IPS DF 4.7 (cell line): ENCODE measurements around the gene COQ8A.

Experiments used
- DNase-seq: peaks from one replicate; pipeline ENCODE4 v3.0.0-alpha.2; 2013; ENCODE audit warnings: low spot score; ENCODE audit errors: extremely low read depth

Gene COQ8A

DNA sequence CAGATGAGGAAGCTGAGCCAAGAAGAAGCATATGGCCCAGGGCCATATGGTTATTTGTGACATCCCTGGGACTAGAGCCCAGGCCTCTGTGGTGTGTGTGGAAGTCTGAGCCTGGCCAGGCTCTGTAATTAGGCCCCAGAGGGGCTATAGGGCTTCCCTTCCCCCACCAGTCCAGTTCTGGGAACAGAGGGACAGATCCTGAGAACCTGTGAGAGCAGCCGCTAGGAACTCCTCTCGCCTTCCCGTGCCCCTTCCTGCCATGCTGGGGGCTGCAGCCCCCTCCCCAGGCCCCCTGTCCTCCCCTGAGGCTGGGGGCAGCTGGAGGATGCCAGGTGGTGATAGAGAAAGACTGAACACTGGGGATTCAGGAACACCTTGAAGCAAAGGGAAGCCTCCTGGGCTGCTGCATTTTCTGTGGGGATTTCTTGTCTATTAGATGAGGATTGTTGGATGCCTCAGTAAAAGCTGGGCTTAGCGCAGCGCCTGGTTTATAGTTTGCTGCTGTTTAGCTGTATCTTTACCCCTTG is 33.3 kb downstream of the COQ8A start:
- no peak for DNase-seq

DNA sequence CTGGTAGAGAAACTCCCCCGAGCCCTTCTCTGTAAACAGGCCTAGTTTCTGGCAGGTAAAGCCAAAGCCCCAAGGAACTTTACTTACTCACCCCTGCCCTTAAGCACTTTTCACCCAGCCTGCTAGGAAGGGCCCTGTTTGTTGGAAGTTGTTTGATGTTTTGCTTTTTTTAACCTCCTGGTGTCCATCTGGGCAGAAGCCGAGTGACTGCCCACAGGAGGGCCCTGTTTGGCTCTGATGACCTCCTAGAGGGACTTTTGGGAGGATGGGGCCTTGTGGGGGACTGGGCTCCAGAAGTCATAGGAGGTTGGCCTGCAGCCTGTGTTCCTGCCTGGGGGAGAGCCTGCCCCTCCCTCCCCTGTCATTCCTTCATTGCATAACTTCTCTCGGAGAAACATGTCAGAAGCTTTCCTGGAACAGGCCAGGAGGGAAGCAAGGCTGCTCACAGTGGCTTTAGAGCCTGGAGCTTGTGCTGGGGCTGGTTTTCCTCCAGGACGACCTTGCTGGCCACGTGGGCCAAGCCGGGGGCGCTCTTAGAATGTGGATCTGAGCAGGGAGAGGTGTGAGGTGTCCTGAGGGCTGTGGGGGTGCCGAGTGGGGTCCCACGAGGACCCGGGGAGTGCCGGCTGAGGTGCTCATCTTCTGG is 33.9 kb downstream of the COQ8A start:
- DNase-seq = no peak

DNA sequence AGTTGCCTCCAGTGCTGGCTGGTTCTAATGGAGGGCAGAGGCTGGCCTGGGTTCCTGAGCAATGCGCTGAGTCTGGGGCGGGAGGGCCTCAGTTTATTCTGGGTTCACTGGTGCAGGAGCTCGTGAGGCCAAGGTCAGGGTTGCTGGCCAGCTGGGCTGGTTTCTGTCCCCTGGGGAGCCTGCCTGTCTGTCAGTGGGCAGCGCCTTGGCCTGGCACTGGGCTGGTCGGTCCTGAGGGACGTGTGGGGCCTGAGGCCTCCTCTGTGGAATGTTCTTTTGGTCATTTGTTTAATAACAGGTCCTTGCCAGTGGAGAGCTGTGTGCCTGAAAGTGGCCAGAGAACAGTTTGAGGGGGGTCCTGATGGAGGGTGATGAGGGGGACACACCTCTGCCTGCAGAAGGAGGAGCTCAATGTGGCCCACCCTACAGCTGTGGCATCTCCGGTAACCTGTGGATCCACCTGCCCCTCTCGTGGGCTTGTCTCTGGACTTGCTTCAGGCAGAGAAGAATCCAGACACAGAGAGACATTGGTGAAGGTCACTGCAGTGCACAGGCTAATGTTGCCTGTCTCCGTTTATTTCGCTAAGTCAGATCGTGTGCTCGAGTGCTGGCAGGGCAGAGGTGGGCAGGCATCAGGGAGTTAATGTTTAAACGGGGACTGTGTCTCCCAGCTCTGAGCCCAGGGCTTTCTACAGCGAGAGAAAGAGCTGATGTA is 34.6 kb downstream of the COQ8A start:
- DNase-seq = no peak

DNA sequence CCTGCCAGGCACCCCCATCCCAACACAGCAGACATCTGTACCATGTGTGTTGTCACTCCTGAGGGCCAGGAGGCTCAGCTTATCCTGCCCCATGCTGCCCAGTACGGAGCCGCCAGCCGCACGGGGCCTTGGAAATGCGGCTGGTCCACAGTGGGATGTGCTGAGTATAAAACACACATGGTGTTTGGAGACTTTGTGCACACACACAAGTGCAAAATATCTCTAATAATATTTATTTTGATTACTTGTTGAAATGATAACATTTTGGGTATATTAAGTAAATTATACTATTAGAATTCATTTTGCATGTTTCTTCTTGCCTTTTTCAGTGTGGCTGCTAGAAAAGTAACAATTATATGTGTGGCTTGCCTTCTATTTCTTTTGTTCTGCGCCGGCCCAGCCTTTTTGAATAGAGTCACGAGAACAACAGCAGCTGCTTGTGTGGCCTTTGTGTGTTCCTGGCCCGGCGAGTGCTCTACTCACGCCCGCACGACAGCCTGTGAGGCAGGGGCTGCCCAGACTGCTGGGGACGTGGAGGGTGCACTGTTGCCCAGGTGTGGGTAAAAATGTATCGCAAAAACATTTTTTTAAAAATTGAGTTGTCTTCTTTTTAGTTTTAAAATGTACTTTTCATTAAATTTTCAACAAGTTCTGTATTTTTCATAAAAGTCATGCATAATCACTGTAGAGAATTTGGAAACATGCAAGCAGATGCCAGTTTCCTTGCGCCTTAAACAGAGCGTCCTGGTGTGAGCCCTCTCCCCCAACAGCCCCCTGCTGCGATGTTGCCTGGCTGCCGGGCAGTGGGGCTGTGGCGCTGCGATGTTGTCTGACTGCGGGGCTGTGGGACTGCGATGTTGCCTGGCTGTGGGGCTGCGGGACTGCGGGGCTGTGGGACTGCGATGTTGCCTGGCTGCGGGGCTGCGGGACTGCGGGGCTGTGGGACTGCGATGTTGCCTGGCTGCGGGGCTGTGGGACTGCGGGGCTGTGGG is 35.5 kb downstream of the COQ8A start:
- no peak for DNase-seq

DNA sequence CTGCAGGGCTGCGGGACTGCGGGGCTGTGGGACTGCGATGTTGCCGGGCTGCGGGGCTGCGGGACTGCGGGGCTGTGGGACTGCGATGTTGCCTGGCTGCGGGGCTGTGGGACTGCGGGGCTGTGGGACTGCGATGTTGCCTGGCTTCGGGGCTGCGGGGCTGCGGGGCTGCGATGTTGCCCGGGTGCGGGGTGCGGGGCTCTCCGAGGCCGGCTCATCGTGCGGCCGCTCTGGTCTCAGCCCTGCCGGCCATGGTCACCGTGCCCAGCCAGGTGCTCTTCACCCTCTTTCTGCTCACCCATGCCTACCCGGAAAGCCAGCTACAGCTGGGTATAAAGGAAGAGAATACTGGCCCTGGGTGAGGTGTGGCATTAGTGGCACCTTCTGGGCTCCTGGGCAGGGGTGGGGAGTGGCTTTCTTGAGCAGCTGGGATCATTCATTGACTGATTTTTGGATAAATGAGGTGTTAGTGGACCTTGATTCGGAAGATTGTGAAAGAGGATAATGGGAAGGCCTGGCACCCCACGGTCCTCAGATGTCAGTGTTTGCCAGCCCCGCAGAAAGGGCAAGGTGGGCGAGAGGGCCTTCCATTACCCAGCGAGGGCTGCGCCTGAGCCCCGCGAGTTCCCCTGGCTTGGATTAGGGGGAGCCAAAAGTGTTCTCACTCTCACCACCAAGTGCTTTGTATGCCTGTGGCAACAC is 36.3 kb downstream of the COQ8A start:
- DNase-seq = no peak

DNA sequence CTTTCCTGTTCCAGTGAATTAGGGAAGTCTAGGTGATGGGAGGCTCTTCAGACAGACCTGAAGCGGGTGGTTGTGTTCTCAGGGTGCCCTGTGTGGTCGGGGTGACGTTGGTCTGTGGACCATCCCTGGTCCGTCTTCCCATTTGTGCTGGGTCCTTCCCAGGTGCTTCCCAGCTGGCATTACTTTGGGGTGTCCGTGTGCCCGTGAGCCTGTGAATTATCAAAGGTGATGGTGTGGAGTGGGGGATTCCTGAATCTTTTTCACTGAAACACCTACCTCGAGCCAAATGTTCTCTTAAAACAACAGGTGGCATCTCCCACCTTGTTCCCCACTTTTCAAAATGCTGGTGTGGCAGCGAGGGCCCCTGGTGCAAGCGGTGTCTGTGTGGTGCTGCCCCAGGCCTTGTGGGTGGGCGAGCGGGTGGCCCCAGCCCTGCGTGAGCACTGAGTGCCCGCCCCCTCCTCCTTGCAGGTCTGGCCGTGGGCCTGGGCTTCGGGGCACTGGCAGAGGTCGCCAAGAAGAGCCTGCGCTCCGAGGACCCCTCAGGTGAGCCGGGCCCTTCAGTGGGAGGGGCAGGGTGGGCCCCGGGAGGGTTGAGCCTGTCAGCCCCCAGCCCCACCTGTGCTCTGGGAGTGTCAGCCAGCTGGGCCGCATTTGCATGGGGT is 37.0 kb downstream of the COQ8A start:
- DNase-seq = no peak

DNA sequence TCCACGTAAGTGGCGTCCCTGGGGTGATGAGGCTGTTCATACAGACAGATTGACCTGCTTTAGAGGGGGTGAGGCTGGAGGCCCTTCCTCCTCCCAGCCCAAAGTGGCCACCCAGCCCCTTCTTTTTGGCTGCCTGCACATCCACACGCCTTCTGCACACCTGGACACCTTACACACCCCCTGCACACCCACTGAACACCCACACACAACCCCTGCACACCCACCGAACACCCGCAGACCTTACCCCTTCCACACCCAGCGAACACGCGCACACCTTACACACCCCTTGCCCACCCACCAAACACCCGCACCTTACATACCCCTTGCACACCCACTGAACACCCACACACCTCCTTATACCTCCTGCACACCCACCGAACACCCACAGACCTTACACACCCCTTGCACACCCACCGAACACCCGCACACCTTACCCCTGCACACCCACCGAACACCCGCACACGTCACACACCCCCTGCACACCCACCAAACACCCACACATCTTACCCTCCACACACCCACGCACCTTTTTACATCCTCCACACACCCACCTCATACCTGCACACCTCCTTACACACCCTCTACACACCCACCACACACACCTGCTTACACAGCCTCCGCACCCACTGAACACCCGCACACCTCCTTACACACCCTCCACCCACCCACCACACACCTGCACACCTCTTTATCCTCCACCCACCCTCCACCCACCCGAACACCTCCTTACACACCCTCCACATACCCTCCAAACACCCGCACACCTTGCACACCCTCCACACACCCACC is 37.7 kb downstream of the COQ8A start:
- no peak for DNase-seq

DNA sequence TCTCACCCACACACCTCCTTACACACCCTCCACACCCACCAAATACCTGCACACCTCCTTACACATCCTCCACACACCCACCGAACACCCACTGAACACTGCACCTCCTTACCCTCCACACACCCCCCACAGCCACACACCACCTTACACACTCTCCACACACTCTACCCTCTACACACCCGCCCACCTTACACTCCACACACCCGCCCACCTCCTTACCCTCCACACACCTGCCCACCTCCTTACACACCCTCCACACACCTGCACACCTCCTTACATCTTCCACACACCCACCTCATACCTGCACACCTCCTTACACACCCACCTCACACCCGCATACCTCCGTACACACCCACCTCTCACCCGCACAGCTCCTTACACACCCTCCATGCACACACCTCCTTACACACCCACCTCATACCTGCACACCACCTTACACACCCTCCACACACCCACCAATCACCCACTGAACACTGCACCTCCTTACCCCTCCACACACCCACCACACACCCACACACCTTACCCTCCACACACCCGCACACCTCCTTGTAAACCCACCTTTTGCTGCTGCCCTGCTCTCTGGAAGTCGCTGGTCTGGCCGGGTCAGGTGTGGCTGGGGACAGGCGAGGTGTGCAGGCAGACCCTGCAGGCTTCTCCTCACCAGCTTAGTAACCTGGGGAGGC is 38.5 kb downstream of the COQ8A start:
- no peak for DNase-seq

DNA sequence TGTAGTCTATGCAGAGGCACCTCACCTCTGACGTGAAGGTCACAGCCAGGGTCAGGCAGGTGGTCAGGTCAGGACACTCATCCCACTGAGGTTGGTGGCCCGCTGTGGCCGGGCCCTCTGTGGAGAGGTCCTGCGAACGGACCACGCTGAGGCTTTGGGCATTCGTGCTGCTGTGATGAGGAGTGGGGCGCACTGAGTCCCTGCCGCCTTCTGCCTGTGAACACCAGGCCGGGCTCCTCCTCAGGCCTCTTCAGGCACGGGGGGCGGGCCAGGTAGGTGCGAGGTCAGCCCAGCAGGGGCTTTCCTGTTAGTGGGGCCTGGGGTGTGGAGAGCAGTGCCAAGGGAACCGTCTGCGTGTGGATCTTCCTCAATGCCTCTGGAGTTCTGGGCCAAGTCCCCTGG is 39.0 kb downstream of the COQ8A start:
- no peak for DNase-seq

DNA sequence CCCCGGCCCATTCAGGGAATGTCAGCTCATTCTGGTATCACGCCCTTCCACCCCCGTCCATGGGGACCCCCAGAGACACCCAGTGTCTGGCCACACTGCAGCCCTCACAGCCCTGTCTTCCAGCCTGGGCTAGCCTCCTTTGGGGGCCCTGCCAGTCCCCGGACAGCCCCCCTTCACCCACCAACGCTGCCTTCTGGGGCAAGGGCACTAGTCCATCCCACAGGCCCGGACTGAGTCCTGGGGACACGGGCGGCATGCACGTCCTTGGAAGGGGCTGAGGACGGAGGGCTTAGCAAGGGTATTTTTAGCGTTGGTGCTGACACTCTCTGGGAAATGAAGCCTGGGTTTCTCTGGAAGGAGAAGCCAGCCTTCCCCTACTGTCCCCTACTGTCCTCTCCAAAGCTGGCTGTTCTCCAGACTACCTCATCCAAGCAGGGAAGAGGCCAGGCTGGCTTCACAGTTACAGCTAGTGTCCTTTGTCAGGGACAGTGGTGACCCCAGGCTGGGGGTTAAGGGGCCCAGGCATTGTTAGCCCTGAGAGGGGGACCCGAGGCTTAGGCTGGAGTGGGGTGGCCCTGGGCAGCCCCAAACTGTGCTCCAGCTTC is 39.5 kb downstream of the COQ8A start:
- no peak for DNase-seq

DNA sequence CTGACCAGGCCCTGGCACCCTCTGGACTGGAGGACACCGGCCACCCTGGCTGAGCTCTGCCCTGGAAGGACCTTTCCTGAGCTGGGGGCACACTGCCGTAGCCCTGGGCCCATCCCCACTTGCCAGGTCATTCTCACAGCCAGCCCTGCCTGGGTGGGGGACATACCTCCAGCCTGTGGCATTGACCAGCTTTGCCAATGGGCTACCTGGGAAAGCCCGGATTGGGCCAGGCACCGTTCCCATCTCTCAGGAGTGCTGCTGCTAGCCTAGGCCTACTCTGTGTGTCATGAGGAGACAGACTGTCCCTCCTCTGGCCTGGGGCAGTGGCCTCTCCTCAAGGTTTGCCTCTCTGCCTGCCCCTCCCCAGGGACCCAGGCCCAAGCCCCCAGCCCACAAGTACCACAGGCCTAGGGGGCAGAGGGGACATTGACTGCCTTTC is 40.0 kb downstream of the COQ8A start:
- DNase-seq = no peak

DNA sequence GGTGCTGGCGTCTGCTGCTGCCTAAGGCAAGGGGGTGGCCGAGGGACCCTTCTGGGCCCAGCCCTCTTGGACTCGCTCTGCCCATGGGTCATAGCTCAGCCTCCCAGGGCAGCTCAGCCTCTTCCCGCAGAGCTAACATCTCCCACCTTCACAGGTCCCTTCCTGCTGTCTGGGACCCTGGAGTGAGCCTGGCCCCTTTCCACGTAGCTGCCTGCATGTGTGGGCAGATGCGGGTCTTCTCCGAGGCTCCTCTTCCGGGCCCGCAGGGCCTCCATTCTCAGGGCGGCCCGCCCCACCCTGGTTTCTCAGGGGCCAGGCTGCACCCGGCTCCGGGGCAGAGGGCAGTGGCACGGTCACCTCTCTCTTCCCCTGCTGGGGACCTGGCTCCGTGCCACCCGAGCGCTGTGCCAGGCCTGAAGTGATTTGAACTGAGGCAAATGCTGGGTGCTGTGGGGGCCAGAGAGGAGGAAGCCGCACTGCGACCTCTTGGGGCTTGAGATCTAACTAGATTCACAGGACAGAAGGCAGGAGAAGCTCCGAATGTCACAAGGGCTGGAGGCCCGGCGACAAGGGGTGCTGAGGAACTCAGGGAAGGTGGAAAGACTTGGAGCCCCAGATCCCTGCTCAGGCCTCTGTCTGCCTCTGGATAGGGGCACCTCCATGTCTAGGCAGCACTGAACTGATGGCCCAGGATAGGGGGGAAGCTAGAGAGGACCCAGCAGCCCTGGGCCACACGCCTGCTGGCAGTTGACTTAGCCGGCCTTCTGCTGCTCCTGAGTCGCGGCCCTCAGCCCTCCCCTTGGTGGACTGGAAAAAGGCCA is 40.7 kb downstream of the COQ8A start:
- no peak for DNase-seq

DNA sequence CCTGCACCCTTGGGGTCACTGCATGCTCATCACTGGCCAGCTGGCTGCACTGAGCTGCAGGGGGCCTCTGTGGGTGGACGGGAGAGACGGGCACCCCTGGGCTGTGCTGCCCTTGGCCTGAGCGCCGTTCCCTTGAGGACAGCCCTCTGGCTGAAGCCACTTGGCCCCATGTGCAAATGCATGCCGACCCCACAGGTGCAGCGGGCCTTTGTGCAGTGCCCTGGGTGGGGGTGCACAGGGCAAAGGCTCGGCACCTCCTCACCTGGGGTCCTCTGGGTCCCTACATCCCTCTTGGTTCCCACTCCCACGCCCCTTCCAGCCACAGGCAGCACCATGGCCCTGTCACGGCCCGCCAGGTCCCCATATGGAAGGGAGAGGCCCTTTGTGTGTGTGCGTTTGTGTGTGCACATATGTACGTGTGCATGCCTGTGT is 41.3 kb downstream of the COQ8A start:
- no peak for DNase-seq

DNA sequence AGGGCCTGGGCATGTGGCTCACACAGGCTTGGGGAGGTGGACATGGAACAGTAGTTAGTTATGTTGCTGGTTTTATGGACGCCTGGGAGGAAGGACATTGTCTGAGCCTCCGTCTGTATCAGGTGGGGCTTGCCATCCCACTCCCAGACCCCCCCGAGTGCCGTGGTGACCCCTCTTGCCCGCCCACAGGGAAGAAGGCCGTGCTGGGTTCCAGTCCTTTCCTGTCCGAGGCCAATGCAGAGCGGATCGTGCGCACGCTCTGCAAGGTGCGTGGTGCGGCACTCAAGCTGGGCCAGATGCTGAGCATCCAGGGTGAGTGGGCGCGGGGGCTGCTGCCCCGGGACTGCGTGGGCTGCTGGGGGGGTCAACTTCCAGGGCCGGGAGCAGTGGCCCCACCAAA is 41.7 kb downstream of the COQ8A start:
- no peak for DNase-seq

DNA sequence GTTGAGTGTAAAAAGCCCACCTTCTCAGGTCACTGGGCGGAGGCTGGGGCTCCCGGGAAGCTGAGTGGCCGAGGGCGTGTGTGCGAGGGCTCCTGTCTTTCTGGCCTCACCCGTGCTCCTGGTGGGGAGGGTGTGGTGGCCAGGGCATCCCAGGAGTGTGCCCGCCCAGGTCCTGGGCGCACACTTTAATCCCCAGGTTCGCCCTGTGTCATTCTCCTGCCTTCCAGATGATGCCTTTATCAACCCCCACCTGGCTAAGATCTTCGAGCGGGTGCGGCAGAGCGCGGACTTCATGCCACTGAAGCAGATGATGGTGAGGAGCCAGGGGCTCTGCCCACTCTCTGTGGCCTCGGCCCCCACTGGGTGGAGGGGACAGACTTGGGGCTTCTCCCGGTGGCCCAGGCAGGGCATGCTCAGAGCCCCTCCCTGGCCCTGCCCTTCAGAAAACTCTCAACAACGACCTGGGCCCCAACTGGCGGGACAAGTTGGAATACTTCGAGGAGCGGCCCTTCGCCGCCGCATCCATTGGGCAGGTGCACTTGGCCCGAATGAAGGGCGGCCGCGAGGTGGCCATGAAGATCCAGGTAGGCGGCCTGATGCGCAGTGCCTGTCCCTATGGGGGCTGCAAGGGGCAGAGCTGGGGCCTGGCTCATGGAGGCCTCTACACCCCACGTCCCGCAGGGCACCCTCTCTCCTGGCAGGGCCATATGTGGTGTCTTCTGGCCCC is 42.5 kb downstream of the COQ8A start:
- no peak for DNase-seq

DNA sequence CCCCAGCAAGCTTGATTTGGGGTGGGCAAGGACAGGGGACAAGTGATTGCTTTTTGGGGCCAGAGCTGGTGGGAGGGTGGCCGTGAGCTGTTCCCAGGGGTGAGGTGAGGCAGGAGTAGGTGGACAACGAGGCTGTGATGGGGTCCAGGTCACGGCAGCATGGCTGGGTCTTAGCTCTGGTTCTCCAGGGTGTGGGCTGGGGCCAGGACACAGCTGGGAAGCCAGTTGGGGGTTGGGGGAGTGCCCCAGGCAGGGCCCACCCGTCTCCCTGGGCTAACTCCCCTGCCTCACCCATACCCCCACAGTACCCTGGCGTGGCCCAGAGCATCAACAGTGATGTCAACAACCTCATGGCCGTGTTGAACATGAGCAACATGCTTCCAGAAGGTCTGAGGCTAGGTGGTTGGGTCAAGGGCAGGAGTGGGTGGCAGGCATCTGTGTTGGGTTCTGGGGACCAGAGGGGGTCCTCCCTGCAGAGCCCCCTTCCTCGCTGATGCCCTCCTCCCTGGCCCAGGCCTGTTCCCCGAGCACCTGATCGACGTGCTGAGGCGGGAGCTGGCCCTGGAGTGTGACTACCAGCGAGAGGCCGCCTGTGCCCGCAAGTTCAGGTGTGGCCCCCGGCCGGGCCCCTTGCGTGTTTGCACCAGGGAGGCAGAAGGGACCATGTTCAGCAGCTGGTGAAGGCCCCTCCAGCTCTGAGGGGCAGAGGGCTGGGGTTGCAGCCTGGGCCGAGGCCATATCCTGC is 43.3 kb downstream of the COQ8A start:
- no peak for DNase-seq

DNA sequence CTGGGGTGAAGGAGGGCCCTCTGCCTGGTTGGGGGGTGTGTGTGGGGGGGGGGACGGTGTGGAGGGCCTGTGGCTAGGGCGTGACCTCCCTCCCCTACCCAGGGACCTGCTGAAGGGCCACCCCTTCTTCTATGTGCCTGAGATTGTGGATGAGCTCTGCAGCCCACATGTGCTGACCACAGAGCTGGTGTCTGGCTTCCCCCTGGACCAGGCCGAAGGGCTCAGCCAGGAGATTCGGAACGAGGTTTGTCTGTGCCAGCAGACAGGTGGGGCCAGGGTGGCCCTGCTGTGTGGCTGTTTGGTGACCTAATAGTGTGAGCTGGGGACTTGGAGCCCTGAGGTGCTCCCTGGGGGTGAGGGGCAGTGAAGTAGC is 43.9 kb downstream of the COQ8A start:
- DNase-seq = no peak
